Panc1 (cell line): ENCODE data around the gene BDH2.

ENCODE experiments used
- CTCF ChIP-seq: fragments of 450-650 bp; IDR thresholded peaks from 2 replicates; pipeline ENCODE4 v1.5.1; 2017; ENCODE audit warnings: mild to moderate bottlenecking
- SIN3A ChIP-seq: IDR thresholded peaks from 2 replicates; pipeline ENCODE4 v1.6.1; 2012; ENCODE audit warnings: low read depth, mild to moderate bottlenecking, low read length, moderate library complexity, borderline replicate concordance; ENCODE audit not compliant: insufficient read depth

- no peak for TF ChIP-seq CTCF
- TF ChIP-seq SIN3A = no peak
These were observed 23.5 kb upstream of the BDH2 start for GRCh38 chr4:103123114-103123513.
